SK-N-MC (cell line): ENCODE measurements around the gene APBA2.

Source experiments
- EZH2 ChIP-seq: fragments of 200-600 bp; sonication (generic); IDR thresholded peaks from one replicate; pipeline ENCODE4 v1.6.1; 2017; ENCODE audit warnings: antibody characterized with exemption
- POLR2AphosphoS5 ChIP-seq: IDR thresholded peaks from 2 replicates; pipeline ENCODE4 v1.6.1; 2012; ENCODE audit warnings: mild to moderate bottlenecking, low read depth, low read length, borderline replicate concordance

DNA sequence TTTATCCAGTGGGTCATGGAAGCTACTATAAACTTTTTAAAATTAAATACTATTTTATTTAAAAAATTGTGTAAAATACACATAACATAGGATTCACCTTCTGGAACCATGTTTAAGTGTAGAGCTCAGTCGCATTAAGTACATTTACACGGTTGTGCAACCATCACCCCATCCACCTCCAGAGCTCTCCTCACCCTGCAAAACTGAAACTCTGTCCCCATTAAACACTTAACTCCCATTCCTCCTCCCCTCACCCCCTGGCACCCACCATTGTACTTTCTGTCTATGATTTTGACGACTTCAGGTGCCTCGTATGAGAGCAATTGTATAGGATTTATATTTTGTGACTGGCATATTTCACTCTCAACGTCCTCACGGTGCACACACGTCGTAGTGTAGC lies 70.7 kb downstream of the APBA2 start:
- TF ChIP-seq POLR2AphosphoS5 (no peak), EZH2 (no peak)
